Skeletal muscle cell (primary cell): Measurements from ENCODE around the gene FAM135A.
"Not testable (repeated sequence)": the region's sequence is repeated elsewhere in the genome, so short reads cannot be mapped to it uniquely, and the experiment has no call there.

Source experiments
- DNase-seq: peaks from one replicate; pipeline ENCODE4 v3.0.0-alpha.2; 2010; ENCODE audit warnings: low read depth
- H3K4me3 ChIP-seq: 2 replicates; pipeline ENCODE4 v1.5.1; 2011; ENCODE audit warnings: low read depth, mild to moderate bottlenecking, control low read depth, low read length, moderate library complexity

FAM135A gene

DNA sequence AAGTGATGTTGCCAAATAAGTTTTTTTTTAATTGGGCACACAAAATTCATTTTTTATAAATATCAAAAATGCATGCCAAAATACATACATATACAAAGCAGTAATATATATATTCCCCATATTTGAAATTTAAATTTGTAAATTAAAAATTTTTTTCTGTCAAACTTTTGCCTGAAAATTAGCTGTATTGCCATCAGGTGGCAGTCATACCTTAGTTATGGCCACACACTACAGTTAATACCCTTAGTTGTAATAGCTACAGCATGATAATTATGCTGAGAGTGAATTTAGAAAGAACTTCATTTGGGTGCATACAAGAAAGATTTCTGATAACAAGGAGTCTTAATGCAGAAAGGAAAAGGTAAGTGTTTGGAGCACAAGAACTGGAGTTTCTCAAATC is 107.3 kb downstream of the FAM135A start:
- no peak overlapping the region for H3K4me3 ChIP-seq
- no peak for DNase-seq

DNA sequence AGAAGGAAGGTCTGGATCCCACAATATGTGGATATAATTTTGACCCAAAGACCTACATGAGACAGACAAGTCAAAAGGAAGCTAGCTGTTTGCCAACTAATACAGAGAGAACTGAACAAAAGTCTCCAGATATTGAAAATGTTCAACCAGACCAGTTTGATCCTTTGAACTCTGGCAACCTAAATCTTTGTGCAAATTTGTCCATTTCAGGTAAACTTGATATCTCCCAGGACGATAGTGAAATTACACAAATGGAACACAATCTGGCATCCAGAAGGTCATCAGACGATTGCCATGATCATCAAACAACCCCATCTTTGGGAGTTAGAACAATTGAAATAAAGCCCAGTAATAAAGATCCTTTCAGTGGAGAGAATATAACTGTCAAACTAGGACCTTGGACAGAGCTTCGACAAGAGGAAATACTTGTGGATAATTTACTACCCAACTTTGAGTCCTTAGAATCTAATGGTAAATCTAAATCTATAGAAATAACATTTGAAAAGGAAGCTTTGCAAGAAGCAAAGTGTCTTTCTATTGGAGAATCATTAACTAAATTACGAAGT is 111.5 kb downstream of the FAM135A start:
- DNase-seq, result no peak
- no peak overlapping the region for H3K4me3 ChIP-seq

DNA sequence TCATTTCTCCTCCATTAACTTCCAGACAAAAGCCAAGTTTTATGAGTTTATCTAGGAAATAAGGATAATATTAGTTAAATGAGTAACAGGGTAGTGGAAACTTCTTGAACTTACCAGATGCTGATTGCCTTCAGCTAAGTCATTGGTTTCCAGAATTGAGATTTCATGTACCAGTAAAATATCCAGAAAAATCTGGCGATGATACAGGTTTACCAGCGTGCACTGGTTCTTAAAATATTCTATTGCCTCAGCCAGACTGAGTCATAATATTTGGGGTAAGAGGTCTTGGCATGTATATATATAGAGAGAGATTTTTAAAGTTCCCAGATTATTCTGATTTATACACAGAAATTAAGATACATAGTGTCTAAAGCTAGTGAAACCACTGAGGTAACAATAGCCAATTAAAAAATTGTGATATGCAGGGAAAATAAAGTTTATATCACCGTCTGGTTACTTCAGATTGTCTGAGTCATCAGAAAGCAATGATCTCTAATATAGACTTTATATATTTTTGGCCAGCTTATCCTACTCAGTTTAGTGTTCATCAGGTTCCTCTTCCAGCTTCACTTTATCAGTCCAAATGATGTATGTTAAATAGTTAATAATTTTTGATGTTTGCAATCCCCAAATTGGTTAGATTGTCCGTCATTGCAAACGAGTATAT is 113.9 kb downstream of the FAM135A start:
- H3K4me3 ChIP-seq, result no peak overlapping the region
- peak; percentile 12 for DNase-seq

DNA sequence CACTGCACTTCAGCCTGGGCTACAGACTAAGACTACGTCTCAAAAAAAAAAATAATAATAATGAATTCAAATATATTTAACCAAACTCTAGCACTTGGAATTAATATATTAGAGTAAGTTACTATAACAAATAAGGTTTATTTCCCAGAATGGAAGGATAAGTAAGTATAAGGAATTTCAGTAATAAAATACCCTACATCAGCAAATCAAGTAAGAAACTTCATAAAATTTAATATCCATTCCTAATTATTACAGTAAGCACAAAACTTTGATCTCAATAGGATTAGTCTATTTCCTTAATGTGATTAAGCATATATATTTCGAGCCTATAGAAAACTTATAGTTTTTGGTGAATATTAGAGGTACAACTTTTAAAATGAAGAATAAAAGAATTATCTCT is 116.7 kb downstream of the FAM135A start:
- no peak for DNase-seq
- no peak overlapping the region for H3K4me3 ChIP-seq

DNA sequence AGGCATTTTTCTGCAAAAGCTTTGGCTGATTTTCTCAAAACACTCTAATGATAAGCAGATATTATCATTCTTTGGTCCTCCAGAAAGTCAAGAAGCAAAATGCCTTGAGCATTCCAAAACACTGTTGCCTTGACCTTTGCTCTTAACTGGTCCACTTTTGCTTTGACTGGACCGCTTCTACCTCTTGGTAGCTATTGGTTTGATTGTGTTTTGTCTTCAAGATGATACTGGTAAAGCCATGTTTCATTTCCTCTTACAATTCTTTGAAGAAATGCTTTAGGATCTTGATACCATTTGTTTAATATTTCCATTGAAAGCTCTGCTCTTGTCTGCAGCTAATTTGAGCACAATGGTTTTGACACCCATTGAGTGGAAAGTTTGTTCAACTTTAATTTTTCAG is 117.8 kb downstream of the FAM135A start:
- no peak overlapping the region for H3K4me3 ChIP-seq
- DNase-seq, result no peak

DNA sequence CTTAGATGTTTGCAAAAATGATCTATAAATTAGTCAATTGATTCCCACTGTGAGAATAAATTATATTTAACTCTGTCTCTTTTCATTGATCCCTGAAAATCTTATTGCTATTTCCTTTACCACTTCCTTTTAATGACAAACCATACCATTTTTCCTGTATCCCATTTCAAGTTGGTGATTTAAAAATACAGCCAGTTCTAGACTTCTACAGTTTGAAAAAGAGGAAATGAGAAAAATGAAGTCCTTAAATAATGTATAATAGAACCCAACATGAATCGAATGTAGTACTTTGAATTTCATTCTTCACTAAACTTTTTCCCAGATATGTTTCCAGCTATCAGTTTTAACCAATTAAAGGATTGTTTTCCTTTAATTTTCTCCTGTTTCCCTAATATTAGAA is 124.0 kb downstream of the FAM135A start:
- H3K4me3 ChIP-seq, result no peak overlapping the region
- no peak for DNase-seq

DNA sequence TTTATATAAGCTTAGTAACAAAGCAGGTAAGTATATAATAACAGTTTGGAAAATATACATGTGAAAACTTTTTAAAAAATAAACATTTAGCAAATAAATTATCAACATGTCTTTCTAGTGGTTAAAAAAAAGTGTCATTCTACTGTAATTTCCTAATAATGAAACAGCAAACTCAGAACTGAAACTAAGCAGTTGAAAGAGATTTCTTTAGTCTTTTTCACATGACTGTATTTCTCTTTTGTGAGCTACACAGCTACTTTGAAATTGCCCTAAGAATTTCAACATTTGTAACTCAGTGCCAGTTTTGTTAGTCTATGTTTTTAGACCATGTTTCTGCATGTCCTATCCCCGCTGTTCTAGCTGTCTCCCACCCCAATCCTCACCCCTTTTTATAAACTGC is 125.1 kb downstream of the FAM135A start:
- H3K4me3 ChIP-seq, result no peak overlapping the region
- no peak for DNase-seq

DNA sequence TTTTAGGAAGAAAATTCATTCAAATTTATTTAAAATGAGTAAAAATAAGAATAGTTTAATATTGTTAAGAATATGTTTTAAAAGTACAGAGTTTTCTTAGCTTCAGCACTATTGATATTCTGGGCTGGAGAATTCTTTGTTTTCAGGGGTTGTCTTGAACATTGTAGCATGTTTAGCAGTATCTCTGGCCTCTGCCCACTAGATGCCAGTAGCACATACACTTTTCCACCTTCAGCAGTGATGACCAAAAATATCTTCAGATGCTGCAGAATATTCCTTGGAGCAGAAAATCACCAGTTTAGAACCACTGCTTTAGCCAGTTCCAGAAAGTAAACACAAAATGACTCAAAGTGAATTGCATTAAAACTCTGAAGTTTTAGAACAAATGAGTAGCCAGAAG is 134.0 kb downstream of the FAM135A start:
- DNase-seq, result no peak
- no peak overlapping the region for H3K4me3 ChIP-seq

DNA sequence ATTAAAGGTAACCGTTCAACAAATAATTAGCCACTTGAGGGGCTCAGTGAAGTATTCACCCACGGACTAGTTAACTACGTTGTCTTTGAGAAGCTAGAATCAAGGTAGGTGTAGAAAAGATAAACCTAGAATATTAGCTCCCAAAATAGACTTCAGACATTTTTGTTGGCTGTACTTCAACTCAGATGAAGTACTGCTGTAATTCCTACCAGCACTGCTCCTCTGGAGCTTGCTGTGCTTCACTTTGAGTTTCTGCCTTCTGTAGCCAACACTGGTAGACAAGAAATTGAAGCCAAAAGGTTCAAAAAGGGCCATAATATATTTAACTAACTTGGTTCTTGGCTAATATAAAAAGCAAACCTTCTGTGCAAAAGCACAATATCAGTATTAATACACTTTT is 134.6 kb downstream of the FAM135A start:
- no peak for DNase-seq
- H3K4me3 ChIP-seq, result no peak overlapping the region

DNA sequence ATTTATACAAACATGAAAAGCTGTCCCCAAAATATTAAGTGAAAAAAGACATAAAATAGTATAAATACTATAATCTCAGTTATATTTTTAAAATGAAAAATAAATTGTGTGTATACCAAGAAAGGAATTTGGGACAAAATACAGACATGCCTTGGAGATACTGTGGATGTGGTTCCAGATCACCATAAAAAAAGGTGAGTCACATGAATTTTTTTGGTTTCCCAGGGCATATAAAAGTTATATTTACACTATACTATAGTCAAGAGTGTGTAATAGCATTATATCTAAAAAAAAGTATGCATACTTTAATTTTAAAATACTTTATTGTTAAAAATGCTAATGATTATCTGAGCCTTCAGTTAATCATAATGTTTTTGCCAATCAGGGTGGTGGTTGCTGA is 136.0 kb downstream of the FAM135A start:
- no peak overlapping the region for H3K4me3 ChIP-seq
- DNase-seq, result no peak

DNA sequence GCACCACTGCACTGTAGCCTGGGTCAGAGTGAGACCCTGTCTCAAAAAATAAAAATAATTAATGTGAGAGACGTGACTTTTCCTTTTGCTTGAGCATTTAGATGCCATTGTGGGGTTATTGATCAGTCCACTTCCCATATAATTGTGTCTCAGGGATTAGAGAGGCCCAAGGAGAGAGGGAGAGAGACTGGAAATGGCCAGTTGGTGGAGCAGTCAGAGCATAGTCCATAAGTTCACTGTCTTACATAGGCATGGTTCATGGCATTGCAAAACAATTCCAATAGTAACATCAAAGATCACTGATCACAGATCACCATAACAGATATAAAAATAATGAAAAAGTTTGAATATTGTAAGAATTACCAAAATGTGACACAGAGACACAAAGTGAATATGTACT is 138.3 kb downstream of the FAM135A start:
- H3K4me3 ChIP-seq, result no peak overlapping the region
- no peak for DNase-seq

DNA sequence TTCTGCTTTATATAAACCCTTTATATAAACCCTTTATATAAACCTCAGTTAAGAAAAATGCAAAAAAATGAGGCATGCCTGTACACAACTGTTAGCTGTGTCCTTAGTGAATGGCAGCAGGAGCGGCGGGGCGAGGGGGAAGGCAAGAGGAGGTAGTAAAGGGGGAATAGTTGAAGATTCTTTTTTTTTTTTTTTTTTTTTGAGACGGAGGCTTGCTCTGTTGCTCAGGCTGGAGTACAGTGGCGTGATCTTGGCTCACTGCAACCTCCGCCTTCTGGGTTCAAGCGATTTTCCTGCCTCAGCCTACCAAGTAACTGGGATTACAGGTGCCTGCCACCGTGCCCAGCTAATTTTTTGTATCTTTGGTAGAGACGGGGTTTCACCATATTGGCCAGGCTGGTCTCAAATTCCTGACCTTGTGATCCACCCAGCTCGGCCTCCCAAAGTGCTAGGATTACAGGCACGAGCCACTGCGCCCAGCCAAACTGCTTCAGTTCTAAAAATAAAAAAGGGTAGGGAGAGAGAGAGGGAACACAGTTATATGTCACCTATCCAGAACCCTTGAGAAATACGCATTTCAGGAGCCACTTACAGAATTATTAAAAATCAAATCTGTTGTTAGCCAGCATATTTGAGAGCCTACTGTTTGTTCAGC is 139.1 kb downstream of the FAM135A start:
- not testable (repeated sequence) for H3K4me3 ChIP-seq, DNase-seq

DNA sequence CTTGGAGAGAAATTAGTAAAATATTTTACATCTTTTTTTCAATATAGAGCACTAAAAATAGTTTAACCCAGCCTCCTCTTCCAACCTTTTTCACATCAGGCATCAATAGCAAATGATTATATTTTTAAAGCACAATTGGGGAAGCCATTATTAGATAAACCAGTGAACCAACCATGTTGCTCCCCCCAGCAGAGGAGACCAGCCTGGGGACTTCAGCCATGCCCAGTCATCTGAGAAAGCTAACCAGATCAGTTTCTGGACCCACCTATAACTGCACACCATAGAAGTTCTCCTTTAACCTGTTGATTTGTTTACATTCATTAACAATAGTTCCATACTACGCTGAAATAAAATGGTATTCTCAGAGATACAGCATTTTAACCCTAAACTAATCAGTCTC is 139.7 kb downstream of the FAM135A start:
- no peak overlapping the region for H3K4me3 ChIP-seq
- no peak for DNase-seq

DNA sequence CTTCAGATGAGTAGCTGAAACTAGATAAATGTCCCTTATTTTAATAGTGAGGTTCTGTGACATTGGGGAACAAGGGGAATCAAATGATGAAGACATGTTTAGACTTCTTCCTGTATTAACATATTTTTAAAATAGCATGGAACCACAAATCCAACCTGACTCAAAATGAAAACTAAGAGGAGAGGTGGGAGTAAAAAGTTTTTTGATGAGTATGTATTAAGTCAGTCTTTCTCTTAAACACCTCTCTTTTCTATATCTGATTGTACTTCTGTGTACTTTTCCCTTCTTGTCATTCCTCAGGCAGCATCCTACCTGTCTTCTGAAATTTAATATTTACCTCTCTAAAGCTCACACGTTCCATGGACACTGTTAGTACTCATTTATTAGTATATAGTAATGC is 144.7 kb downstream of the FAM135A start:
- no peak overlapping the region for H3K4me3 ChIP-seq
- no peak for DNase-seq

DNA sequence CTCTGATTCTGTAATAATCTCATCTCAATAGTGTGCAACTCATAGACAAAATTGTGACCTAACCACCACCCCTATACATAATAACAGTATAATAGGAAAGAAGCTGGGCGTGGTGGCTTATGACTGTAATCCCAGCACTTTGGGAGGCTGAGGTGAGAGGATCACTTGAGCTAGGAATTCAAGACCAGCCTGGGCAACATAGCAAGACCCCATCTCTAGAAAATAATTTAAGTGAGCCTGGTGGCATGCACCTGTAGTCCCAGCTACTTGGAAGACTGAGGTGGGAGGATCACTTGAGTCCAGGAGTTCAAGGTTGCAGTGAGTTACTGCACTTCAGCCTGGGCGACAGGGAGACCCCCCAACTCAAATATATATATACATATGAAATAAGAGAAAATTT is 149.1 kb downstream of the FAM135A start:
- H3K4me3 ChIP-seq, DNase-seq: not testable (repeated sequence)

DNA sequence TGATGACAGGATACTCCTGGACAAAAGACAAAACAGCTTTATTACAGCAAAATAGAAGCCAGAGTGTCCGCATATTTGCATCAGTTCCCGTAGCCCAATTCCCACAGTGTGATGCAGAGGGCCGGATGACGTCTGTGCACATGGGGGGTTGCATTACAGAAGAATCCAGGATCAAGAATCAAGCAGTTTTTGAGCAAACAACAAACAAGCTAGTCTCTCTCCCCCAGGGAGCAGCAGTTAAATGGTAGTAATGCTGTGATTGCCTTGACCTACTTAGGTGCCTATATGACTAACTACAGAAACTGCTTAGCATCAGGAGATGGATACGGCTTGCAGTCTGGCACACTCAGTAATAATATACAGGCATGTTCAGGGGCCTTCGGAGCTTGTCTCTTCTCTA is 150.2 kb downstream of the FAM135A start:
- no peak overlapping the region for H3K4me3 ChIP-seq
- peak; percentile 79 for DNase-seq

DNA sequence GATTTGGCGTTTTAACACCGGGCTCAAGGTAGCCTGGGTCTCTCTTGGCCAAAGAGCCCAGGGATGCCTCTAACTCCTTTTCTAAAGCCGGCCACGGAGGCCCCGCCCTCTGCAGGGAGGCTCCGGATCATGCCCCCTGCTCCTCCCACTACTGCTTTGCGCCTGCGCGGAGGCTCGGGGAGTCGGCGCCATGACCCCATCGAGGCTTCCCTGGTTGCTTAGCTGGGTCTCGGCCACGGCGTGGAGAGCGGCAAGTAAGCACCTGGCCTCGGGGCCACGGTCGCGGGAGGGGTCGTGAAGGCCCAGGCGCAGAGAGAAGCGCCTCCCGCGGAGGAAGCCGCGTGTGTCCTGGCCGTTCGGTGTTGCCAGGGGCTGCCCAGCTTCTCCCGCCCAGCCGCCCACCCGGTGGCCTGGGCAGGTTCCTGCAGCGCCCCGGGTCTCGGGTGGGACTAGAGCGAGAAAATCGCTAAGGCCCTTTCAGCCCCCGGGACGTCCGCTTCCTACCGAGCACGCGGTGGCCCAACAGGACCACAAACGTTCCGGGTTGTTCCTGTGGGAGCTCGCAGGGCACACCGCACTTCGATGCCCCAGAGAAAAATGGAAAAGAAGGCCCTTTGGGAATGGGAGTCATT is 153.6 kb downstream of the FAM135A start, which contains the start of gene SDHAF4:
TSS of gene SDHAF4 (plus strand) at position 180 of the 632 bp plus-strand sequence. CDS start at position 191, 11 bp downstream.
- peak within 1 kb of the TSS; percentile 87 for H3K4me3 ChIP-seq
- peak; percentile 51 for DNase-seq

DNA sequence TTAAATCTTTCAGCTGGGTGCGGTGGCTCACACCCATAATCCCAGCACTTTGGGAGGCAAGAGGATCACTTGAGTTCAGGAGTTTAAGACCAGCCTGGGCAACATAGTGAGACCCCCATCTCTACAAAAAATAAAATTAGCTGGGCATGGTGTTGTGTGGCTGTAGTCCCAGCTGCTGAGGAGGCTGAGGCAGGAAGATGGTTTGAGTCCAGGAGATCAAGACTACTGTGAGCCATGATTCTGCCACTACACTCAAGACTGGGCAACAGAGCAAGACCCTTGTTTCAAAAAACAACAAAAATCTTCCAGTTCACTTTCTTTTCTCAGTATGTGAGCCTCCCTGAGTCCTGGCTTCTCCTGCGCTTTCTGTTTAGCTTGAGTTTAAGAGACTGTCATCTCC is 161.3 kb downstream of the FAM135A start:
- DNase-seq, result no peak
- H3K4me3 ChIP-seq, result no peak overlapping the region

DNA sequence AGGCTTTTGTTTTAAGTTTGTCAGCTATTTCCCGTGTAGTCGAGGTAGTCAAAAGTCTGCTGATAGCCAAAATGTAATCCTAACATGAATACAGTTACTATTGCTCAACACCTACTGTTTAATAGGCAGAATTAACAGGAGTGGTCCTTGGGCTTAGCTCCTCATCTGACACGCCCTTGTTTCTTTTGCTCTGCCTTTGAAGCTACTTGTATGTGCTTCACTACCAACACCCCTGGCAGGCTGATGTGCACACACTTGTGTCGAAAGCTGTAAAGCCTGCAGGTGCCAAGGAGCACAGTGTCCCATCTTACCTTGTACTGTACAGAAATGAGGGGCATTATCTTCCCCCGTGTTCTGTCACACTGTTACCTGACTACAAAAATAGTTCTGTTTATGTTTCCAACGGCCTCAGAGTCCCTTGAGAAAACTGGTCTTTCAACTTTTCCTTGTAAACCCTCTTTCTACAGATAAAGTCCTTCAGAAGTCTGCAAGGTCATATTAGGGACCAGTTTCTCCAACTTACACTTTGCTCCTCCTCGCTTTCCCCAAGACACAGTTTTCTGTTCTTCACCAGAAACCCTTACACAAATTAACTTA is 162.7 kb downstream of the FAM135A start:
- DNase-seq, result no peak
- no peak overlapping the region for H3K4me3 ChIP-seq

DNA sequence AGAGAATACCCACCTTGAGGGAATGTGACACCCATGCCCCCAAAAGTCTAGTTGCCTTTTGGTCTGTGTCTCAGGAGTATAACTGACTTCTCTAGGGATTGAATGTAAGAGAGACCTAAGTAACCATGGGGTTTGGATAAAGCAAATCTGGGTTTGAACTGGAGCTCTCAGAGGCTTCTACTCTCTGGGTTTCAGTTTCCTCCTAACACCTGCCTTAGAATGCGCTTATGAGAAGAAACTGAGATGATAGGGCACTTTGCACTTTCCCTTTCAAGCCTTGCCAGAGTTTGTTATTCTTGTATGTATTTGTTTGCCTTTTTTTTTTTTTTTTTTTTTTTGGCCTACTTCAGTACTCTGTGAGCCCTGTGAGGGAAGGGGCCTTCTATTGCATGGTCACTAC is 172.8 kb downstream of the FAM135A start:
- no peak for DNase-seq
- no peak overlapping the region for H3K4me3 ChIP-seq
